ENCODE data around the gene PLXNA3. TPM values are rescaled to one million over a fixed set of nuclear protein-coding genes. Genes with fewer than 3 reads are reported as not detected.
"Not testable (repeated sequence)": the region's sequence is repeated elsewhere in the genome, so short reads cannot be mapped to it uniquely, and the experiment has no call there.

PLXNA3 gene
- total RNA-seq, 1 experiment from 2014 or later, result 7.5 TPM

DNA sequence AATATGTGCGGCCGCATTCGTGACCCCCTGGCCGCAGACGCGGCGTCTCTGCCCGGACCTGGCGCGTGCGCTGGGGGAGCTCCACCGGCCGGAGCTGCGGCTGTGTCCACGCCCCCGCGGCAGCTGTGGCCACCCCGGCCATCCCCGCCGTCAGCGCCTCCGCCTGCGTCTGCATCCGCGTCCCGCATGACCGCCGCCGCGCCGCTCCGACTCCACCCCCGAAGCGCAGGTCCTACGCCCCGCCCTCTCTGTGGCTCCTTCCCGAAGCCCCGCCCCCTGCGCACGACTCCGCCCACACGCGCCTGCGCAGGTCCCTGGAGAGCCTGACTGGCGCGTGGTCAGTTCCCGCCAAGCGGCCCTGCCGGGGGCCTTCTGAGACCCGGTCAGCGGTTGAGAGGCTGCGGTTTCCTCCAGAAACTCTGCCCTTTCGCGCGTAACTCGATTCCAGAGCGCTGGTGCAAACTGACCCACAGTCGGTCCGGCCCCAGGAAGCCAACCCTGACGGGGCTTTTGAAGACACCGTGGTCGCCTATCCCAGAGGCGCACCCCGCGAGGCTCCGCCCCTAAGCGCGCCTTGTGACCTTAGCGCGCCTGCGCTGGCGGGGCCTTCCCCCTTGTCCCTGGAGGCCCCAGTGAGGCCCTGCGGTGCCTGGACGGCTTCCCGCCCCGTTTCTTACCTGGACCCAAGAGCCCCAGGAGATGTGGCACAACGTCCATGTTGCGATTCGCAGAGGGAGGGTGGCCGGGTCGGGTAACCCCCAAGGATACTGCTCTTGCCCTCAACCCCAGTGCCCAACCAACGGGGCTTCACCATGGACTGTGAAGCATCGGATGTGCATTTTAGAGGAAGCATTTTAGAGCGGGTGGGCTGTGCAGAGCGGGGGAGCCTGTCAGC lies 20.9 kb downstream of the PLXNA3 start, which contains the start of gene LAGE3:
Gene LAGE3, minus strand, starts transcription at position 554 of the 895 bp plus-strand sequence. Its CDS starts 366 bp downstream, at position 188.
- peak; percentile 82 for DNase-seq (ENCODE audit: low read depth)

DNA sequence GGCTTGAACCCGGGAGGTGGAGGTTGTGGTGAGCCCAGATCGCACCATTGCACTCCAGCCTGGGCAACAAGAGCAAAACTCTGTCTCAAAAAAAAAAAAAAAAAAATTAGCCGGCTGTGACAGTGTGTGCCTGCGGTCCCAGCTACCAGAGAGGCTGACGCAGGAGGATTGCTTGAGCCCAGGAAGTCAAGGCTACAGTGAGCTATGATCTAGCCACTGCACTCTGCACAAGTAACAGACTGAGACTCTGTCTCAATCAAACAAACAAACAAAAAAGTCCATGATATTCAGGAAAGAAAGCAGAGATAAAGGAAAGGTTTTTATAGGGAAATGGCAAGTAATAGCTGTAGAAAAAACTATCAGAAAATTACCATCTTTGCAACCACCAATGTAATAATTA lies 23.1 kb downstream of the PLXNA3 start:
- no peak for DNase-seq (ENCODE audit: low read depth)

DNA sequence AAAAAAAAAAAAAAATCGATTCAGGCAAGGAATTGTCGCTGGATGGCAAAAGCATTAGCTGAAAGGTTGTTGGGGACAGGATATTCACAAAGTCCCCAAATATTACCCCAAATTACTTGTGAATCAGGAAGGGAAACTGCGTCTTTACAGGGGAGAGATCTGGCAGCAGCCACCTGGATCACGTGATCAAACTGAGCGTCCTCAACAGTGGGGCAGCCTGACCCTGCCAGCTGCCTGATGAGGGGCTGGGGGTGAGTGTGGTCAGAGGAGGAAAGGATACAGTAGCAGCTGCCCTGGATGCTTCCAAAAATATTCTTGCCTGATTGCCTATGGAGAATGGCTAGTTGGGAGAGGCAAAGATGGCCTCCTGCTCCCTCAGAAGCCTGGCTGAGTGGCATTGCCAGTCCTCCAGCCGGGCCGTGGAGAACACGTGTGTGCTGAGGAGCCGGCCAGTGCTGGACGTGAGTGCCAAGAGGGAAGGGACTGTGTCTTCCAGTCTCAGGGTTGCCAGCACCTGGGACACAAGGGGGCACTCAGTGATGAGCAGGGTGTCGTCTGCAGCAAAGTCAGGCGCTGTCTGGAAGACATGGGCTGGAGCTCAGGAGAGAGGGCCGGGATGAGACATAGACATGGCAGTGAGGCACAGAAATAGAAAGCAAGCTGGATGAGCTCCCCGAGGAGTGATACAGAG lies 24.0 kb downstream of the PLXNA3 start:
- DNase-seq (ENCODE audit: low read depth), result no peak

DNA sequence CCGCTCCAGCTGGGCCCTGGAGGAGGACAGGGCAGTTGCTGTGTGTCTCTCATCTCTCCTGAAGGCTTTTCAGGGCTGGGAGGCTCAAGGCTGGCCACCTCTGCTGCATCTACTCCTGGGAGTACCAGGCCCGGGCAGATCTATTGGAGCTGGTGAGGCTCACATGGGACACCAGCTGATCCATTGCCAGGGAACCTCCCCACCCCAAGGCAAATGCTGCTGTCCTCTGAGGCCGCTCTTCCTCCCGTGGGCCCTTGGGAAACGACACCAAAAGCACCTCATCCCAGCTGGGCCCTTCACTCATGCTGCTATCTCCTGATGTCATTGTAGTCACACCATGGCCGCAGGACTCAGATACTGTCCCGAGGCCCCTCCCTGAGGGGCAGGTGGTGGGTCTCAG lies 24.7 kb downstream of the PLXNA3 start:
- no peak for DNase-seq (ENCODE audit: low read depth)

DNA sequence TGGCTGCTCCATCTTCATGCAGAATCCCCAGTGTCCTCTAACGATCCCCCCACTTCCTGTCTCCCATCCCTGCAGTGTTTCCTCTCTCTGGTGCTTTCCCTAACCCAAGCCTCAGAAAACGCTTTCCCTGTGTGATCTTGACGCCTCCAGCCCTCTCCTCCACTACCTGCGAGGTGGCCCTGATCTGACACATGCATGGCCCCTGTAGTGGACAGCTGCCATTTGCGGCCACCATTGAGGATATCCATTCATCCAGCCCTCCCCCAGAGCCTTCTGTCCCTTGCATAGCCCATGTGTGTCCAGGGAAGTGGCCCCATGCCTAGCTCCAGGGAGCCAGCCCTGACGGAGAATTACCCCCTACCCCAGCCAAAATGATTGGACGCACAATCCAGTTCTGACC lies 25.2 kb downstream of the PLXNA3 start:
- no peak for DNase-seq (ENCODE audit: low read depth)

DNA sequence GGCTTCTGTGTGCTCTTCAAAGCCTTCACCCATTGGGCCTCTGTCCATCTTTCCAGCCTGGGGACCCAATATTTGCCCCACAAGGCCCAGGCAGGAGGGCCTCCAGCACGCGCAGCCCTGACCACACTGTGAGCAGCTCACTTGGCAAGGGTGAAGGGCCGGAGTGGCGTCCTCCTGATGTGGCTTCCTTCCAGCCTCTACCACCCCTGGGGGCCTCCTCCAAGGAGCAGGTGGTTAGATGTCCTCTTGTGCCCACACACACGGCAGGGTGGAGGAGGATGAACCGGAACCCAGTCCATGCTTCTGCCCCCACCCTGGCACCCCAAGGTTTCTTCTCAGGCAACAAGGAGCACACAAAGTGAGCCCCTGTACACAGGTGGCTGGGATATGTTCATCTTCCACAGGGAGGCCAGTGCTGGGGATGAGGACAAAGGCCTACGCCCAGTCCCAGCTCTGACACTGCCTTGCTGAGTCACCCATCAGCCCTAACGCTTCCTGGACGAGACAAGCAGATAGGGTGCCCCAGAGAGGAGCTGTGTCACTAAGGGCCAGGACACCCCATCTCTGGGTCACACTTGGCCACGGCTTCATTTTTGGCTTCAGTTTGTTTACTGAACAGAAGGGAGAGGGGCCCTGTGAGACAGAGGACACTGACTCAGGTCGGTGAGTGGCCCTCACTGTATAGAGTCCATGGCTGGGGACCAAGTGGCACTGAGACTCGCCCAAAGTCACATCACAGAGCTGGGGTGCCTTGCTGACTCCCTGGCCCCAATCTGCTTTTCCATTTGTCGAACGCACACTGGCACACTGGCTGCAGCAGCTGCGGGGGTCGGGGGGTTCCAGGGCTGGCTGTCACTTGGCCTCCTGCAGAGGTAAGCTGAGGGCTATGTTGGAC lies 26.4 kb downstream of the PLXNA3 start:
- no peak for DNase-seq (ENCODE audit: low read depth)

DNA sequence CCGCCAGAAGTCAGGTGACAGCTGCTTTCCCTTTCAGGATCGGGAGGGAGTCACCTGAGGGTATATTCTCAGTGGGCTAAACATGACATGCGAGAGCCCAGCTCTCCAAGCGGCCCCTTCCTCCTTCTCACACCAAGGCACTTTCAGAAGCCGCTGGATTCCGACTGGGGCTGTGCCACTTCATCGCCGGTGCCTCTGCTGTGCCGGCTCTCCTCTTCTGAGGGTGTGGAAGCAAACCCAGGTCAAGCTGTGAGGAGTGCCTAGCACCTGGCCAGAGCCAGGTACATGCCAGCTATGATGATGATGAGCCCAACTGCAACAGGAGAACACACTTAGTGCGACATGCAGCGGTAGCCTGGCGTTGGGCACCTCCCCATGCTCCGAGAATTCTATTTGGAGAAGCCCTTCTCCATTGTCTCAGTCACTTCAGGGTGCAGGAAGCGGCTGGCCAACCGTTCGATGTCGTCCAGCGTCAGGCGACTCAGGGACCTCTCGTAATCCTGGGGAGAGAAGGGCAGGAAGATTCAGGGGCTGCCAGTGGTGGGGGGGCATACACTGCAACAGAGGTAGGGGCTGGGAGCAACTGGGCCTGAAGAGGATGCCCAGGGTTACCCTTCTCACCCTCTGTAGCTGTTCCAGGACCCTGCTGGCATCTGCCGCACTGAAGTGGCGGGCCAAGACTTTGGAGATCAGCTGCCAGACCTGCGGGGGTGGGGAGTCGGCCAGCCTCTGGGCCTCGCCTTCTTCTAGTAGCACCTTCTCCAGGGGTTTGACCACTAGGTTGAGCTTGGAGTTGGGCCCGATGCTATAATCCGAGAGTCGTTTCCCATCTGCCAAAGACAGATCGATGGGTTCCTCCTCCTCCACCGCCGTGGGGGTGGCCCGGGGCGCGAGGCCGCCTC lies 27.3 kb downstream of the PLXNA3 start:
- DNase-seq (ENCODE audit: low read depth), result no peak

DNA sequence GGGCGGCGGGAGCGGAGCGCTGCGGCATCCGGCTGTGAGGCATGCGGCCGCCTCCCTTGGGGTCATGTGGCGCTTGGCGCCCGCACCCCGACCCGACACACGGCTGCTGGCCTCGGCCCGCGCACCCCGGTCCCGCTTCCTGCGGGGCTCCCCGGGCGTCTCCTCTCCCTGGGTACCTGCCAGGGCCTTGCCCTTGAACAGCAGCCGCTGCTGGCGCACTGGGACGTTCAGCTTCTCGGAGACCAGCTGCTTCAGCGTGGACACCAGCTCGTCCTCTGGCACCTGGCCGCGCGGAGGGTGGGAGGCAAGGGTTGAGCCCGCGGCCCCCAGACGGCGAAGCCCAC lies 27.9 kb downstream of the PLXNA3 start:
- no peak for DNase-seq (ENCODE audit: low read depth)

DNA sequence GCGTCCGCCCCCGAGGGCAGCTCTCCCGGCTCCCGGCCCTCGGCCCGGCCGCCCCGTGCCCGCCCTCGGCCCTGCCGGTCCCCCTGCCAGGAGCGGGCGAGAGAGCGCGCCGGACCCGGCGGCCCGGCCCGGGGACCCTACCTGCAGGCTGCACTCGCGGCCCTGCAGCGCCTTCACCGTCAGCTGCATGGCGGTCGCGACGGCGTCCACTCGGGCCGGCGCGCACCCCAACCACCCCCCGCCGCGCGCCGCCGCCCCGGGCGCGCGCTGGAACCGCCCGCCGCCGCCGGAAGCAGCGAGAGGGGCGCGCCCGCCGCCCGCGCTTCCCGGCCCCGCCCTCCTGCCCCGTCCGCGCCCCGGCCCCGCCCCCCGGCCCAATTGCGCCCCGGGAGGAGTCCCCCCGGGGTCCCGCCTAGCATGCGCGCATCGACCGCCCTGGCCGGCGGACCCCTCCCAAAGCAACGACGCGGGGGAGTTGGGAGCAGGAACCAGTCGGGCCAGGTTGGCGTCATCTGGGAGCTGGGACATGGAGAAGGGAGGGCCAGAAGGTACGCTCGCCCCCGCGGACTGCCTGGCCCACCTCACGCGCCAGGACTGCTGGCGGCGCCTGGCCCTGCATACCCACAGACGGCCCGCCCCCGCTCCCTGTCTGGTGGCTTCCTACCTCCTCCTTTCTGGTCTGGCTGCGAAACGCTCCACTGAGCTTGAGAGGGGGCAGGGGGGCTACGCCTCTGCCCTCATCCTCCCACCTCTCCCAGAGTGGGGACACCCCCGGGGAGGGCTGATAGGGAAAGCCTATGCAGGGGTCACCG lies 28.5 kb downstream of the PLXNA3 start, which contains the start of gene UBL4A:
Gene UBL4A, minus strand, starts transcription at position 220 of the 812 bp plus-strand sequence. Its CDS starts 31 bp downstream, at position 189.
- no peak for DNase-seq (ENCODE audit: low read depth)

DNA sequence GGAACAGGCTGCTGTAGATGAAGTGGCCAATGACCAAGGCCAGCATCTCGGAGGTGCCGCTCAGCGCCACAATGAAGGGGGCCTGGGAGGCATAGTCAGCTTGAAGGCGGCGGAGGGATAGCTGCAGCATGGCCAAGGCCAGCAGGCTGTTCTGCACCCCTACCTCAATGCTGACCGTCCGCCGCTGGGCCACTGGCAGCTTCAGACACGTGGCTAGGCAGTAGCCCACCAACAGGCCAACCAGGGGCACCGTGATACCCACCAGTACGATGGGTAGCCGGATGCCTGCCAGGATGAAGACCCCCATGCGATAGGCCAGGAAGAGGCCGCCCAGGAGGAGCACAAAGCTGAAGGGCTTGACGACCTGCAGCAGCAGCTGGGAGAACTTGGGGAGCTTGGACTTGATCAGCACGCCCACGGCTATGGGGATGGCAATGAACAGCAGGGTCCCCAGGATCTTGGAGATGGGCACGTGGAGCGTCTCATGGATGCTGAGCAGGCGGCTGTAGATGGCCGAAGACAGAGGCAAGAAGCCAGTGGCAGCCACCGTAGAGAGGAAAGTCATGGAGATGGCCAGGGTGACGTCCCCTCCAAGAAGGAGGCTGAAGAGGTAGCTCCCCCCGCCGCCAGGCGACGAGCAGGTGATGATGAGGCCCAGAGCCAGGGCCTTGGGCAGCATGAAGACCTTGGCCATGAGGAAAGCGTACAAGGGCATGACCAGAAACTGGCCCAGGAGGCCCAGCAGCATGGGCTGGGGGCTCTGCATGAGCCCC lies 29.6 kb downstream of the PLXNA3 start:
- no peak for DNase-seq (ENCODE audit: low read depth)

DNA sequence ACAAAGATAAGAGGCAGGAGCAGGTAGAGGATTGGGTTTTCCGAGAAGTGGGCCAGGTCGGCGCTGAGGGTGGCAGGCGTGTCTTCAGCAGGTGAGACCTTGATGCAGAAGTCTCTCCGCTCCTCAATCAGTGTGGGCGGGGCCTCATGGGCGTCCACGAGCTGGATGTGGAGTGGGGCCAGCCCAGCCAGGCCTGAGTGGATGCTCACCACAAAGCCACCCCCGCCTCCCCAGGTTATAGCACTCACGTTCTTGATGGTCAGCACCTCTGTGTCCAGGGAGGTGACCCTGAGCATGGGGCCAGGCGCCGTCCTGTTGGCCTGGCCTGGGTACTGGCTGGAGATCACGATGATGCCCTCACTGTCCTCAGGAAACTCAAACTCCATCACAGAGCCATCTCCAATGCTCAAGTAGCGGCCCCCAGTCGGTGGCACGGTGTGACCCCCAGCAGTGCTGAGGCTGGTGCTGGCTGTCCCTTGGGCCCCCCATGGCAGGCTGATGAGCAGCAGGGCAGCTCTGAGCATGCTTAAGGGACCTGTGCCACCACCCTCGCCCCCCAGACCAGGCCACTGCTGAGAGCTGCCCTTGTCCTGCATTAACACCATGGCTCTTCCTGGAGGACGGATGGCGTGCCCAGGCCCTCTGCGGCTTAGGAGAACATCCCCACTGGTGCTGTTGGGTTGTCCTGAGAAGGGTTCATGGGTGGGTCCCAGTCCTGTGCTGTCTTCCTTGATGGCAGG lies 30.4 kb downstream of the PLXNA3 start:
- no peak for DNase-seq (ENCODE audit: low read depth)

DNA sequence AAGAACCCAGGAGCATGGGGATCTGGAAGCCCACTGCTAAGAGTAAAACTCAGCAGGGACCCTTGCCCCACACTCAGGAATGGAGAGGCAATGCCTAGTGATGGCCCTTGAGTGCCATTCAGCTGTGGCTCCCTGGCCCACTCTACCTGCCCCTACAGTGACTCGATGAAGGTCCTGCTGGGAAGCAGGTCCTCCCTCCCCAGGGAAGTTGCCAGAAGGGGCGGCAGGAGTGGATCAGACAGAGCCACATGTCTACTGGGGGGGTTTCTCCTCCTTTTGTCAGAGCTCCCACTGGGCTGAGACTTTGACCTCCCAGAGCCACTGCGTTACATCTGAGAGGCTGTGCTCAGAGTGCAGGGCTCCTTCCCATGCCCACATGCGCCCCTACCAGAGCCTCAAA lies 31.1 kb downstream of the PLXNA3 start:
- DNase-seq (ENCODE audit: low read depth), result no peak

DNA sequence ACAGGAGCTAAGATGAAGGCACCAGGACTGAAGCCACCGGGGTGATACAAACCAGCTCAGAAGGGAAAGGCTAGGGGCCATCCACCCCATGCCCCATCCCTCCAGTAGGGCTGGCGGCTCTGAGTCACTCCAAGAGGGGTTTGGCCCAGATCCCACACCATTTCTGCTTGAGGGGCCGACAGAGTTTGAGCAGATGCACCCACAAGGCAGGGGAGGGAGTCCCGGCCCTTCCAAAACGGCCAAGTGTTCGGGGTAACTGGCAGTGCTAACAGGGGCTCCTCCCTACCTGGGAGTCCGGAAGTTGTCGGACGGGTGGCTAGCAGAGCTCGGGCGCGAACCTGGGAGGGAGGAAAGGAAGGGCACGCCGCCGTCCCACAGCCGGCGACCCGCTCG lies 31.9 kb downstream of the PLXNA3 start:
- DNase-seq (ENCODE audit: low read depth), result peak; percentile 67

DNA sequence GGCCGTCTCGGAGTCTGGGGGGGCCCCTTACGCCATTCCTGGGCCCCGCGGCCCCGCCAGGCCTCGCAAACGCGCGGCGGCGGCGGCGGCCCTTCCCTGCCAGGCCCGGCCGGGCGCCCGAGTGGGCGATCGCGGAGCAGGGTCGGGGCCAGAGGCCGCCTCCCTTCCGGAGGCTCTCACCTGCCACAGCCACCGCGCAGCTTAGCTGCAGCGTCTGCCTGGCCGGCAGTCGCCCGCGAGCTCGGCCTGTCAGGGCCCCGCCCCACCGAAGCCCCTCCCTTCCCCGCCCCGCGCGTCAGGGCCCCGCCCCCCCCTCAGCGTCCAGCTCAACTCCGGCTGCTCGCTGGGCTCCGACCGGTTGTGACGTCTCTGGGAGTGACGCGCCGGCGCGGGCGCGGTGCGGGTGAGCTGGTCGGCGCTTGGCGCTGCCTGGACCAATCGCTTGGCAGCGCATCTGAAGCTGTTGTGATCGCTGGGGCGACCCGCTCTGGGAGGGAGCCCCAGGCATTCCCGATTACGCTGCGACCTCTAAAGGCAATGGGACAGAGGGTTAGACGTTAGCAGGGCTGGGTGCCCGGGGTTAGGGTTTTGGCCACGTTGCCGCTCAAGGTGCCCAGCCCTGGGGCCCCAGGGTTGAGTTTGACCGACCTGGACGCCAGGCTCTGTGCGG lies 32.5 kb downstream of the PLXNA3 start, which contains the start of gene SLC10A3:
Gene SLC10A3, minus strand, starts transcription at position 216 of the 670 bp plus-strand sequence. CDS start 1,689 bp downstream, outside the sequence.
- DNase-seq (ENCODE audit: low read depth), result peak; percentile 90

DNA sequence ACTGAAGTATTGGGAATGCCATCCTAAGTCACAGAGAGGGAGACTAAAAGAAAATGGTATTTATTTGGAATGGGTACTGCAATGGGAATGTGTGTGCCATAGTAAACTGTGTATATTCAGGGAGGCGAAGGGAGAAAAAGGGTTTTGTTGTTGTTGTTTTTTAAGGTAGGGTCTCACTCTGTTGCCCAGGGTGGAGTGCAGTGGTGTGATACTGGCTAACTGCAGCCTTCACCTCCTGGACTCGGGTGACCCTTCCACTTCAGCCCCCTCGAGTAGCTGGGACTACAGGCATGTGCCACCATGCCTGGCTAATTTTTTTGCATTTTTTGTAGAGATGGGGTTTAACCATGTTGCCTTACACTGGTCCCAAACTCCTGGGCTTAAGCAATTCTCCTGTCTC lies 36.6 kb downstream of the PLXNA3 start:
- no peak for DNase-seq (ENCODE audit: low read depth)

DNA sequence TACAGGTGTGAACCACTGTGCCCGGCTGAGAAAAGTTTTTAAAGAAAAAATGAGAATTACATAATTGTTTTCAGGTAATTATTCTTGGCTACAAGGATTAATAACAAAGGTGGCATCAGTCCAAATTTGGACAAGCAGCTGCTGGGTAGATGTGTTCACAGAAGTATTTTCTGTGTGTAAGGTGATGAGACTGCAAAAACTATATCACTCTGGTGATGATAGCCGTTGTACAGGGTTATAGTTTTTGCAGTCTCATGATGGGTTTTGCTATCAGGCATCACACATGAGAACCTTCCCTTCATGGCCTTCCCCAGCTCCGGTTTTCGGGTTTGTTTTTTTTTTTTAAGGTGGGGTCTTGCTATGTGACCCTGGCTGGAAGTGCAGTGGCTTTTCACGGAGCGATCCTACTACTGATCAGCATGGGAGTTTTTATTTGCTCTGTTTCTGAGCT lies 37.4 kb downstream of the PLXNA3 start:
- DNase-seq (ENCODE audit: low read depth), result no peak

DNA sequence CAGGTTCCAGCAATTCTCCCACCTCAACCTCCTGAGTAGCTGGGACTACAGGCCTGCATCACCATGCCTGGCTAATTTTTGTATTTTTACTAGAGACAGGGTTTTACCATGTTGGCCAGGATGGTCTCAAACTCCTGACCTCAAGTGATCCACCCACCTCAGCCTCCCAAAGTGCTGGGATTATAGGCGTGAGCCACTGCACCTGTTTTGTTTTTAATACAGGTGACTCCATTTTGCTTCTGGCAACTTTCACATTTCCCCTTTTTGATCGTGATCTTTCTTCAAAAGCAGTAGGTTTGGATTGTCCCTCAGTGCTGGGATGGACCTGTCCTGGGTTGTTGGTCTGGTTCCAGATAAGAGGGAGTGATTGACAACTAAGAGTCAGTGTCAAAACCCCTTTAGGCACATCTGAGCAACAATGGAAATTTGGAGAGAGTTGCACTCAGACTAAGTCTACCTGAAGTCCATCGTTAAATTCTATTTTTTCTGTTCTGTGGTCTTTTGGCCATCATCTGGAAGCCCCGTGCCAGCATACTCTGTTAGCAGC lies 38.6 kb downstream of the PLXNA3 start:
- not testable (repeated sequence) for DNase-seq (ENCODE audit: low read depth)
